ENCODE measurements around the gene CD28.

Gene CD28

GRCh38 chr2:203706403-203706802, at the start of gene CD28:
TSS of gene CD28 (plus strand) at chr2:203706639. CDS start at chr2:203706697, 58 bp downstream.
- DNase-seq (ENCODE audit: low read depth in 2 of 2) = peak; percentile 74 to 80

- DNase-seq (ENCODE audit: low read depth in 2 of 2) = no peak
These were observed 46.9 kb upstream of the CD28 start for GRCh38 chr2:203659331-203660049.

- no peak for DNase-seq (ENCODE audit: low read depth in 2 of 2)
These were observed 46.0 kb upstream of the CD28 start for GRCh38 chr2:203660465-203660864.

GRCh38 chr2:203661279-203661908, 45.0 kb upstream of the CD28 start:
- DNase-seq (ENCODE audit: low read depth in 2 of 2) = no peak

GRCh38 chr2:203662487-203662886, 44.0 kb upstream of the CD28 start:
- DNase-seq (ENCODE audit: low read depth in 2 of 2) = no peak

- DNase-seq (ENCODE audit: low read depth in 2 of 2) = no peak
These were observed 43.5 kb upstream of the CD28 start for GRCh38 chr2:203662951-203663350.

GRCh38 chr2:203664029-203664755, 42.2 kb upstream of the CD28 start:
- DNase-seq (ENCODE audit: low read depth in 2 of 2) = no peak

- no peak for DNase-seq (ENCODE audit: low read depth in 2 of 2)
These were observed 38.6 kb upstream of the CD28 start for GRCh38 chr2:203667838-203668237.

GRCh38 chr2:203669820-203670219, 36.6 kb upstream of the CD28 start:
- no peak for DNase-seq (ENCODE audit: low read depth in 2 of 2)

GRCh38 chr2:203670939-203671338, 35.5 kb upstream of the CD28 start:
- DNase-seq (ENCODE audit: low read depth in 2 of 2) = no peak

- DNase-seq (ENCODE audit: low read depth in 2 of 2) = no peak
These were observed 34.6 kb upstream of the CD28 start for GRCh38 chr2:203671876-203672275.

- DNase-seq (ENCODE audit: low read depth in 2 of 2) = no peak
These were observed 33.6 kb upstream of the CD28 start for GRCh38 chr2:203672856-203673255.

GRCh38 chr2:203673933-203674332, 32.5 kb upstream of the CD28 start:
- peak in 1 of 2 donors; percentile 5 for DNase-seq (ENCODE audit: low read depth in 2 of 2)

GRCh38 chr2:203675086-203675485, 31.4 kb upstream of the CD28 start:
- DNase-seq (ENCODE audit: low read depth in 2 of 2) = no peak

- DNase-seq (ENCODE audit: low read depth in 2 of 2) = no peak
These were observed 27.5 kb upstream of the CD28 start for GRCh38 chr2:203678971-203679370.

- DNase-seq (ENCODE audit: low read depth in 2 of 2) = no peak
These were observed 27.0 kb upstream of the CD28 start for GRCh38 chr2:203679401-203679800.

GRCh38 chr2:203681978-203682377, 24.5 kb upstream of the CD28 start:
- DNase-seq (ENCODE audit: low read depth in 2 of 2) = no peak

GRCh38 chr2:203682688-203683130, 23.7 kb upstream of the CD28 start:
- DNase-seq (ENCODE audit: low read depth in 2 of 2) = no peak

GRCh38 chr2:203683421-203683820, 23.0 kb upstream of the CD28 start:
- no peak for DNase-seq (ENCODE audit: low read depth in 2 of 2)

- no peak for DNase-seq (ENCODE audit: low read depth in 2 of 2)
These were observed 22.4 kb upstream of the CD28 start for GRCh38 chr2:203683932-203684556.

GRCh38 chr2:203685081-203685621, 21.3 kb upstream of the CD28 start:
- DNase-seq (ENCODE audit: low read depth in 2 of 2) = no peak
